HG02588 (cell line): ENCODE data around the gene ZBTB7A.
"Not testable (repeated sequence)": the region's sequence is repeated elsewhere in the genome, so short reads cannot be mapped to it uniquely, and the experiment has no call there.

Source experiments
- ATAC-seq: cut with Tn5 transposase; IDR thresholded peaks from one replicate; pipeline ENCODE4 v1.9.1; 2021; ENCODE audit warnings: mild to moderate bottlenecking, moderate library complexity; ENCODE audit not compliant: unreplicated experiment

ZBTB7A gene

DNA sequence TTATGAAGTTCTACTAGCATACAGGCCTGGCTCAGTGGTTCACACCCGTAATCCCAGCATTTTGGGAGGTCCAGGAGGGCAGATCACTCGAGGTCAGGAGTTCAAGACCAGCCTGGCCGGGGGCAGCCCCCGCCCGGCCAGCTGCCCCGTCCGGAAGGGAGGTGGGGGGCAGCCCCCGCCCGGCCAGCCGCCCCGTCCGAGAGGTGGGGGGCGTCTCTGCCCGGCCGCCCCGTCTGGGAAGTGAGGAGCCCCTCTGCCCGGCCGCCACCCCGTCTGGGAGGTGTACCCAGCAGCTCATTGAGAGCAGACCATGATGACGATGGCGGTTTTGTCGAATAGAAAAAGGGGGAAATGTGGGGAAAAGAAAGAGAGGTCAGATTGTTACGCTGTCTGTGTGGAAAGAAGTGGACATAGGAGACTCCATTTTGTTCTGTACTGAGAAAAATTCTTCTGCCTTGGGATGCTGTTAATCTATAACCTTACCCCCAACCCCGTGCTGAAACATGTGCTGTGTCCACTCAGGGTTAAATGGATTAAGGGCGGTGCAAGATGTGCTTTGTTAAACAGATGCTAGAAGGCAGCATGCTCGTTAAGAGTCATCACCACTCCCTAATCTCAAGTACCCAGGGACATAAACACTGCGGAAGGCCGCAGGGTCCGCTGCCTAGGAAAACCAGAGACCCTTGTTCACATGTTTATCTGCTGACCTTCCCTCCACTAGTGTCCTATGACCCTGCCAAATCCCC, 67.9 kb downstream of the ZBTB7A start:
- not testable (repeated sequence) for ATAC-seq

DNA sequence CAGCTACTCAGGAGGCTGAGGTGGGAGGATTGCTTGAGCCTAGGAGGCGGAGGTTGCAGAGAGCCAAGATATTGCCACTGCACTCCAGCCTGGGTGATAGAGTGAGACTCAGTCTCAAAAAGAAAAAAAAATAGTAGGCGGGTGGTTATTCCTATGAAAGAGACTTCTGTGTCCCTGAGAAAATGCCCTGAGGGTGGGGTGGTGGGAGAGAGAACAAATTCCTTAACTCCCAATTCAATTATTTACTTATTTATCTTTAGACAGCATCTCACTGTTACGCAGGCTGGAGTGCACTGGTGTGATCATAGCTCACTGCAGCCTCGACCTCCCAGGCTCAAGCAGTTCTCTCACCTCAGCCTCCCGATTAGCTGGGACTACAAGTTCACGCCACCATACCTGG, 71.1 kb downstream of the ZBTB7A start:
- no peak for ATAC-seq
